Measurements from ENCODE around the gene MID1. TPM values are rescaled to one million over a fixed set of nuclear protein-coding genes. Genes with fewer than 3 reads are reported as not detected.

The MID1 gene
- total and polyA plus RNA-seq, 2 donors from 2014 or later = 5.3 to 54.1 TPM

GRCh38 chrX:10537308-10537707, 83.1 kb downstream of the MID1 start:
- FAIRE-seq (no peak), DNase-seq (no peak)
- H3K4me3 ChIP-seq (ENCODE audit: low read length in 3 of 3) = no peak overlapping the region
- no peaks in the 10 kb centered on the region for H3K27me3 ChIP-seq (ENCODE audit: control insufficient read depth, insufficient read depth, low read length)
- no peak overlapping the region for H3K9ac ChIP-seq (ENCODE audit: low read length in 3 of 3)
- no peak for TF ChIP-seq CTCF (IDR thresholded peaks at IDR 0.05; ENCODE audit: borderline replicate concordance, extremely low read depth, insufficient read depth)
- H3K27ac ChIP-seq (ENCODE audit: low read depth in 2 of 2, low read length in 2 of 2) = no peak overlapping the region
- H3K9me3 ChIP-seq (ENCODE audit: control insufficient read depth in 2 of 3, insufficient read depth in 1 of 3, low read length in 3 of 3) = no peaks in the 10 kb centered on the region
- no peaks in the 10 kb centered on the region for H3K36me3 ChIP-seq (ENCODE audit: control insufficient read depth in 2 of 3, insufficient read depth in 3 of 3, low read length in 3 of 3)
- peaks cover 0 to 5% (median 0%) of the 10 kb centered on the region in 3 donors for H3K4me1 ChIP-seq (ENCODE audit: control insufficient read depth in 2 of 3, insufficient read depth in 2 of 3, low read depth in 1 of 3, low read length in 3 of 3)
- intact Hi-C loops (cut with DNase I) = no loop called here

GRCh38 chrX:10536744-10537143, 83.6 kb downstream of the MID1 start:
- DNase-seq = no peak
- Histone ChIP-seq H3K36me3 (ENCODE audit: control insufficient read depth in 2 of 3, insufficient read depth in 3 of 3, low read length in 3 of 3) (no peaks in the 10 kb centered on the region), H3K9me3 (ENCODE audit: control insufficient read depth in 2 of 3, insufficient read depth in 1 of 3, low read length in 3 of 3) (no peaks in the 10 kb centered on the region), H3K9ac (ENCODE audit: low read length in 3 of 3) (no peak overlapping the region), H3K27ac (ENCODE audit: low read depth in 2 of 2, low read length in 2 of 2) (peak overlapping the region in 1 of 2 donors; percentile 28), H3K4me3 (ENCODE audit: low read length in 3 of 3) (no peak overlapping the region), H3K27me3 (ENCODE audit: control insufficient read depth, insufficient read depth, low read length) (no peaks in the 10 kb centered on the region), H3K4me1 (ENCODE audit: control insufficient read depth in 2 of 3, insufficient read depth in 2 of 3, low read depth in 1 of 3, low read length in 3 of 3) (peaks cover 0 to 5% (median 0%) of the 10 kb centered on the region in 3 donors)
- intact Hi-C loops (cut with DNase I) = no loop called here
- TF ChIP-seq CTCF (IDR thresholded peaks at IDR 0.05; ENCODE audit: borderline replicate concordance, extremely low read depth, insufficient read depth) = no peak
- FAIRE-seq = no peak

- no peak overlapping the region for H3K27ac ChIP-seq (ENCODE audit: low read depth in 2 of 2, low read length in 2 of 2)
- H3K4me3 ChIP-seq (ENCODE audit: low read length in 3 of 3) = no peak overlapping the region
- no peak overlapping the region for H3K9ac ChIP-seq (ENCODE audit: low read length in 3 of 3)
- H3K4me1 ChIP-seq (ENCODE audit: control insufficient read depth in 2 of 3, insufficient read depth in 2 of 3, low read depth in 1 of 3, low read length in 3 of 3) = peaks cover 0 to 5% (median 0%) of the 10 kb centered on the region in 3 donors
- intact Hi-C loops (cut with DNase I) = no loop called here
- no peak for TF ChIP-seq CTCF (IDR thresholded peaks at IDR 0.05; ENCODE audit: borderline replicate concordance, extremely low read depth, insufficient read depth)
- H3K9me3 ChIP-seq (ENCODE audit: control insufficient read depth in 2 of 3, insufficient read depth in 1 of 3, low read length in 3 of 3) = no peaks in the 10 kb centered on the region
- H3K36me3 ChIP-seq (ENCODE audit: control insufficient read depth in 2 of 3, insufficient read depth in 3 of 3, low read length in 3 of 3) = no peaks in the 10 kb centered on the region
- no peaks in the 10 kb centered on the region for H3K27me3 ChIP-seq (ENCODE audit: control insufficient read depth, insufficient read depth, low read length)
- no peak for FAIRE-seq
- DNase-seq = no peak
Measured at GRCh38 chrX:10534611-10535010, 85.8 kb downstream of the MID1 start.
